Loucy (cell line): ENCODE data around the gene TOP3A.
A peak's percentile ranks its signal among the peaks of the same experiment; 100 is the strongest.

Experiments used
- H2AFZ ChIP-seq: fragments of 200-600 bp; sonication (generic); 2 replicates; pipeline ENCODE4 v1.6.0; 2016; ENCODE audit warnings: antibody characterized with exemption, mild to moderate bottlenecking, low read length, moderate library complexity
- H3F3A ChIP-seq: fragments of 200-600 bp; 2 replicates; pipeline ENCODE4 v1.6.0; 2016; ENCODE audit warnings: antibody characterized with exemption, low read depth, mild to moderate bottlenecking
- H3K27me3 ChIP-seq: fragments of 200-600 bp; sonication (generic); 2 replicates; pipeline ENCODE4 v1.6.1; 2014; ENCODE audit warnings: low read length, mild to moderate bottlenecking; ENCODE audit not compliant: insufficient read depth, poor library complexity, severe bottlenecking
- H3K36me3 ChIP-seq: fragments of 200-600 bp; sonication (generic); 2 replicates; pipeline ENCODE4 v1.6.1; 2016; ENCODE audit warnings: low read length; ENCODE audit not compliant: insufficient read depth
- H3K4me1 ChIP-seq: fragments of 200-600 bp; sonication (generic); 2 replicates; pipeline ENCODE4 v1.5.1; 2014; ENCODE audit warnings: low read length, mild to moderate bottlenecking; ENCODE audit not compliant: insufficient read depth, poor library complexity, severe bottlenecking
- H3K4me2 ChIP-seq: fragments of 200-600 bp; sonication (generic); 2 replicates; pipeline ENCODE4 v1.6.0; 2014; ENCODE audit warnings: antibody characterized with exemption, low read length, low read depth, mild to moderate bottlenecking; ENCODE audit not compliant: poor library complexity, severe bottlenecking
- H3K4me3 ChIP-seq: fragments of 200-600 bp; sonication (generic); 2 replicates; pipeline ENCODE4 v1.5.1; 2014; ENCODE audit warnings: low read length, mild to moderate bottlenecking, mixed read lengths; ENCODE audit not compliant: poor library complexity, severe bottlenecking
- H3K79me2 ChIP-seq: fragments of 200-600 bp; sonication (generic); 2 replicates; pipeline ENCODE4 v1.6.1; 2014; ENCODE audit warnings: low read length; ENCODE audit not compliant: insufficient read depth
- H3K9ac ChIP-seq: fragments of 200-600 bp; sonication (generic); 2 replicates; pipeline ENCODE4 v1.6.0; 2014; ENCODE audit warnings: mild to moderate bottlenecking, low read depth, low read length, moderate library complexity; ENCODE audit not compliant: poor library complexity, severe bottlenecking
- H3K9me2 ChIP-seq: fragments of 200-600 bp; sonication (generic); replicated peaks from 2 replicates; pipeline ENCODE4 v1.6.1; 2016; ENCODE audit warnings: low read depth, low read length, mixed read lengths
- H3K9me3 ChIP-seq: fragments of 200-600 bp; sonication (generic); 2 replicates; pipeline ENCODE4 v1.6.1; 2014; ENCODE audit warnings: mild to moderate bottlenecking, antibody characterized with exemption, low read length, low read depth; ENCODE audit not compliant: insufficient read depth
- H4K20me1 ChIP-seq: fragments of 200-600 bp; sonication (generic); 2 replicates; pipeline ENCODE4 v1.6.0; 2014; ENCODE audit warnings: antibody characterized with exemption, low read length, mild to moderate bottlenecking; ENCODE audit not compliant: insufficient read depth, poor library complexity, severe bottlenecking
- CTCF ChIP-seq: fragments of 200-600 bp; sonication (generic); conservative IDR thresholded peaks from 2 replicates; pipeline ENCODE4 v1.5.1; 2014; ENCODE audit warnings: mild to moderate bottlenecking, antibody characterized with exemption, low read length
- EZH2phosphoT487 ChIP-seq: fragments of 200-600 bp; IDR thresholded peaks from 2 replicates; pipeline ENCODE4 v1.6.1; 2018; ENCODE audit warnings: antibody characterized with exemption, mild to moderate bottlenecking, moderate library complexity, borderline replicate concordance

Gene TOP3A

GRCh38 chr17:18319604-18320256 lies 4.9 kb upstream of the TOP3A start:
- no peak overlapping the region for H3K9ac ChIP-seq
- peaks cover 24% of the 10 kb centered on the region for H3K4me1 ChIP-seq
- no peaks in the 10 kb centered on the region for H3K27me3 ChIP-seq
- H3F3A ChIP-seq, result no peaks in the 10 kb centered on the region
- H3K9me2 ChIP-seq, result no peaks in the 10 kb centered on the region
- H3K36me3 ChIP-seq, result no peaks in the 10 kb centered on the region
- H3K4me3 ChIP-seq, result no peak overlapping the region
- TF ChIP-seq EZH2phosphoT487 (no peak), CTCF (peak; percentile 63)
- peaks cover 15% of the 10 kb centered on the region for H4K20me1 ChIP-seq
- peak overlapping the region; percentile 39 for H3K4me2 ChIP-seq
- peaks cover 42% of the 10 kb centered on the region for H3K79me2 ChIP-seq
- H2AFZ ChIP-seq, result no peak overlapping the region
- no peaks in the 10 kb centered on the region for H3K9me3 ChIP-seq

- no peak overlapping the region for H2AFZ ChIP-seq
- no peaks in the 10 kb centered on the region for H3F3A ChIP-seq
- peaks cover 50% of the 10 kb centered on the region for H3K79me2 ChIP-seq
- H3K4me1 ChIP-seq, result peaks cover 26% of the 10 kb centered on the region
- no peaks in the 10 kb centered on the region for H3K9me2 ChIP-seq
- TF ChIP-seq CTCF (no peak), EZH2phosphoT487 (no peak)
- peak overlapping the region; percentile 20 for H3K9ac ChIP-seq
- H3K36me3 ChIP-seq, result no peaks in the 10 kb centered on the region
- no peak overlapping the region for H3K4me3 ChIP-seq
- peak overlapping the region; percentile 39 for H3K4me2 ChIP-seq
- H3K9me3 ChIP-seq, result no peaks in the 10 kb centered on the region
- H3K27me3 ChIP-seq, result no peaks in the 10 kb centered on the region
- H4K20me1 ChIP-seq, result peaks cover 18% of the 10 kb centered on the region
These were observed 4.1 kb upstream of the TOP3A start for GRCh38 chr17:18318771-18319450.

- Histone ChIP-seq H3K9ac (peak overlapping the region; percentile 93), H3K36me3 (no peaks in the 10 kb centered on the region), H3K9me2 (no peaks in the 10 kb centered on the region), H3K4me1 (peaks cover 34% of the 10 kb centered on the region), H3K4me2 (peak overlapping the region; percentile 86), H2AFZ (no peak overlapping the region), H3K79me2 (peaks cover 58% of the 10 kb centered on the region), H3K27me3 (no peaks in the 10 kb centered on the region), H3K9me3 (no peaks in the 10 kb centered on the region), H3K4me3 (peak overlapping the region; percentile 84), H4K20me1 (peaks cover 26% of the 10 kb centered on the region), H3F3A (no peaks in the 10 kb centered on the region)
- TF ChIP-seq CTCF (no peak), EZH2phosphoT487 (no peak)
These were observed 3.3 kb upstream of the TOP3A start for GRCh38 chr17:18318117-18318516.
